NOMO-1 treated with DMSO at 0.1 percent for 48 hours (cell line): Measurements from ENCODE around the gene DYNLRB2.

Experiments
- DNase-seq: peaks from one replicate; lab custom pipeline; 2025; ENCODE audit not compliant: unreplicated experiment; lab: John Stamatoyannopoulos, UW

The DYNLRB2 gene

GRCh38 chr16:80596507-80597207, 55.9 kb downstream of the DYNLRB2 start:
- DNase-seq = no peak

DNA sequence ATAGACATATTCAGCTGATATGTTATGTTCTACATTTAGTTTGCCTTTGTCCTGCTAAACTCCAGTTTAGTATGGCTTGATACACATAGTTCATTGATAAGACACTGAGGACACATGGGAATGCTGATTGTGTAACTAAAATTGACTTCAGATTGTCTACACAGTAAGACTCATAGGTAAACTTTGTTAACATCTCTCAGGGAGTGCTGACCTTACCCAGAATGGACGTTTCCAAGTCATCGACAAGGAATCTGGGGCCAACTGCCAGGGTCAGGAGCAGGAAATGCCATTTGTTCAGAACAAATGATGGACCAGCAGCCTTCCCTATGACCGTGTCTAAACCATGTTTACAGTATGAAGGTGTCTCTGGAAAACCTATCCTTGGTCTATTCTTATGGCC, 58.7 kb downstream of the DYNLRB2 start:
- no peak for DNase-seq
